WERI-Rb-1 (cell line): ENCODE data around the gene KLHL3.

Experiments used
- DNase-seq: peaks from one replicate; pipeline ENCODE4 v3.0.0-alpha.2; 2020
- H3K27ac ChIP-seq: fragments of 250-450 bp; sonication (Bioruptor Pico); 2 replicates; pipeline ENCODE4 v1.5.1; 2020; ENCODE audit warnings: mild to moderate bottlenecking, moderate library complexity
- H3K27me3 ChIP-seq: fragments of 250-450 bp; sonication (Bioruptor Pico); 2 replicates; pipeline ENCODE4 v1.5.1; 2021; ENCODE audit warnings: mild to moderate bottlenecking, low read depth, moderate library complexity; ENCODE audit not compliant: insufficient read depth, severe bottlenecking
- H3K36me3 ChIP-seq: fragments of 250-450 bp; sonication (Bioruptor Pico); 2 replicates; pipeline ENCODE4 v1.5.1; 2020; ENCODE audit warnings: mild to moderate bottlenecking, moderate library complexity
- H3K4me3 ChIP-seq: 2 replicates; pipeline ENCODE4 v1.5.1; 2011; ENCODE audit warnings: low read depth, mild to moderate bottlenecking, control low read depth, low read length
- H3K9me3 ChIP-seq: fragments of 250-450 bp; sonication (Bioruptor Pico); 2 replicates; pipeline ENCODE4 v1.5.1; 2021; ENCODE audit warnings: mild to moderate bottlenecking, moderate library complexity; ENCODE audit not compliant: severe bottlenecking
- CTCF ChIP-seq: IDR thresholded peaks from 2 replicates; pipeline ENCODE4 v1.5.1; 2011; ENCODE audit warnings: low read depth, mild to moderate bottlenecking, control low read depth, inconsistent platforms, low read length

The KLHL3 gene

GRCh38 chr5:137760719-137761516 lies 25.0 kb upstream of the KLHL3 start:
- no peak for DNase-seq
- Histone ChIP-seq H3K9me3 (no peaks in the 10 kb centered on the region), H3K36me3 (no peaks in the 10 kb centered on the region), H3K27me3 (no peaks in the 10 kb centered on the region), H3K27ac (no peak overlapping the region), H3K4me3 (no peak overlapping the region)
- no peak for TF ChIP-seq CTCF

- DNase-seq, result no peak
- TF ChIP-seq CTCF, result no peak
- no peaks in the 10 kb centered on the region for H3K27me3 ChIP-seq
- no peak overlapping the region for H3K27ac ChIP-seq
- H3K36me3 ChIP-seq, result no peaks in the 10 kb centered on the region
- no peak overlapping the region for H3K4me3 ChIP-seq
- no peaks in the 10 kb centered on the region for H3K9me3 ChIP-seq
These were observed 24.4 kb upstream of the KLHL3 start for GRCh38 chr5:137760294-137760693.

- H3K27ac ChIP-seq, result no peak overlapping the region
- no peaks in the 10 kb centered on the region for H3K9me3 ChIP-seq
- no peak for TF ChIP-seq CTCF
- no peak overlapping the region for H3K4me3 ChIP-seq
- no peak for DNase-seq
- H3K27me3 ChIP-seq, result no peaks in the 10 kb centered on the region
- peaks cover 3% of the 10 kb centered on the region for H3K36me3 ChIP-seq
These were observed 22.9 kb upstream of the KLHL3 start for GRCh38 chr5:137758715-137759306.

GRCh38 chr5:137758121-137758520 lies 22.2 kb upstream of the KLHL3 start:
- TF ChIP-seq CTCF, result no peak
- Histone ChIP-seq H3K36me3 (peaks cover 10% of the 10 kb centered on the region), H3K9me3 (no peaks in the 10 kb centered on the region), H3K4me3 (no peak overlapping the region), H3K27ac (no peak overlapping the region), H3K27me3 (no peaks in the 10 kb centered on the region)
- DNase-seq, result no peak

GRCh38 chr5:137757634-137758033 lies 21.7 kb upstream of the KLHL3 start:
- DNase-seq, result no peak
- no peaks in the 10 kb centered on the region for H3K27me3 ChIP-seq
- no peak for TF ChIP-seq CTCF

More at GRCh38 chr5:137757634-137758033, 21.7 kb upstream of the KLHL3 start:
- Histone ChIP-seq H3K36me3 (peaks cover 15% of the 10 kb centered on the region), H3K27ac (no peak overlapping the region), H3K9me3 (no peaks in the 10 kb centered on the region), H3K4me3 (no peak overlapping the region)
